GM18526 (cell line): ENCODE data around the gene SCYGR2.

ENCODE experiments used
- POLR2A ChIP-seq: IDR thresholded peaks from 3 replicates; pipeline ENCODE4 v1.6.1; 2011; ENCODE audit not compliant: insufficient read length; ENCODE audit errors: extremely low read depth

Gene SCYGR2

DNA sequence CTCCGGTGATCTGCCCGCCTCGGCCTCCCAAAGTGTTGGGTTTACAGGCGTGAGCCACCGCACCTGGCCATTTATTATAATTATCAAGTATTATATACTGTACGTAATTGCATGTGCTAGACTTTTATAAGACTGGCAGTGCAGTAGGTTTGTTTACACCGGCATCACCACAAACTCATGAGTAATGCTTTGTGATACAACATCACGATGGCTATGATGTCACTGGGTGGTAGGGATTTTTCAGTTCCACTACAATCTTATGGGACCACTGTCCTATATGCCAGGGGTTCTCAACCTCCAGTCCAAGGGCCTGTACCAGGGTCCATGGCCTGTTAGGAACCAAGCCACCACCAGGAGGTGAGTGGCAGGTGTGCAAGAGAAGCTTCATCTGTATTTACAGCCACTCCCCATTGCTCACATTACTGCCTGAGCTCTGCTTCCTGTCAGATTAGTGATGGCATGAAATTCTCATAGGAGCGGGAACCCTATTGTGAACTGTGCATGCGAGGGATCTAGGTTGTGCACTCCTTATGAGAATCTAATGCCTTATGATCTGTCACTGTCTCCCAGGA lies 28.0 kb downstream of the SCYGR2 start:
- TF ChIP-seq POLR2A: no peak

DNA sequence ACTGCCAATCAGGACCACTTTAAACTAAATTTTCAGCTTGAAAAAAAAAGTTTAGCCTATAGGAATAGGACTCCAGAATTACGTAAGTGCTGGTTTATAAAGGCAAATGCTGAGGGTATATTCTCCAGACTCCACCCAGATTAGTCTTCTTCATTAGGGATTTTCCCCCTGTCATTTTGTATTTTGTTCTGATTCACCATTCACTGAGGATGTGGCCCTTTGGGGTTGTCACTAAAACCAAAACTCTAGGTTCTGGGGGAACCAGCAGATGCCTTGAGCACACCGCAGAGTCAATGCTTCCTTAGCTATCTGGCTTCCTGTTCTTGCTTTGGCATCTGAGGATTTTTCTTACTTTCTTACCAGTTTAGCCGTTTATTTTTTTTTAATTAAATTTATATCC lies 29.1 kb downstream of the SCYGR2 start:
- TF ChIP-seq POLR2A: no peak

DNA sequence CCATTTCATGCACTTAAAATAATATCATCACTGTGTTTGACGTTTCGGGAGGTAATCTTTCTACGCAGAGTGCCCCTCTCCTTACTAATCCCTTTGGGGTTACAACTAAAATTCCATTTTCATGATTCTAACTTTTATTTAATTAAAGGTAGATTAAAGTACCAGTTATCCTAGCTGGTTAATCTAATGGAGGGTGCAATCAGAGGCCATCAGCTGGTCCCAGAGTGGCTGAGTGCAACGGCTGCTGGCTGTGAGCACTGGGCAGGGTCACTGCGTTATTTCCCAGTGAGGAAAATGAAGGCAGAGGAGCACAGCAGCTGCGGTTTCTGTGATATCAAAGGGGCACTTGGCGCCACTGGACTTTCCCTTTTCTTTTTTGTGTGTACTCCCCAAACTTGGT lies 30.7 kb downstream of the SCYGR2 start:
- TF ChIP-seq POLR2A: no peak

DNA sequence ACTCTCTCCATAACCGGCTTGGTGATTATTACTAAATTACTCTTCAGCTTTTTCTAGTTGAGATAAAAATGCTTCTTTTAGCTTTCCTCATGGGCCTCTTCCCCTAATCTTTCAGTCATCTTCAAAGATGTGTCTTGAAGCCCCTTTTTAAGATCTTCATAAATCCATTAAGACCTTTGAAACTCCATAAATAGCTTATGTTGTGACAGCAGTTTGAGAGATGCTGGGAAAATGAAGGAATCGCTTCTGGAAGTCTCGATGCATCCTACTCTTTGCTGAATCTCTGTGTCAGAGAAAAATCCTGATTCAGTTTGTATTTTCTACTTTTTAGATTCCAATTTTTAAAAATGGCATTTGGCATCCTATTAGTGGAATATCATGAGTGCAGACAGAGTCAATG lies 31.6 kb downstream of the SCYGR2 start:
- no peak for TF ChIP-seq POLR2A

DNA sequence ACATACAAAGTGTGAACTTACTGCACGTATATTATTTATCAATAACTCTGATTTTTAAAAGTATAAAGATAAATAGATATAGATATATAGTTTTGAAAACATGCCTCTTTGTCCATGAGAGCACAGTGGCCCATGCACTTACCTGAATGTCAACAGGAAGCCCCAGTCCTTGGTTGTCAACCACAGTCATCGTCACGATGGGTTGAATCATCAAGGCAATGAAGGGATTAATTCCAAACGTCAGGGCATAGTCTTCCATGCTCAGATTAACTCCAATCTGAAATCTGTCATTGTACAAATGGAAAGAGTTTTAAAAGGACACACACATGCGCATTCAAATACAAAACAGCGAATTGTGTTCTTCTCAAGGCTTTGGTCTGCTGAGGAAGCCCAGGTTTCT lies 34.1 kb downstream of the SCYGR2 start:
- no peak for TF ChIP-seq POLR2A

DNA sequence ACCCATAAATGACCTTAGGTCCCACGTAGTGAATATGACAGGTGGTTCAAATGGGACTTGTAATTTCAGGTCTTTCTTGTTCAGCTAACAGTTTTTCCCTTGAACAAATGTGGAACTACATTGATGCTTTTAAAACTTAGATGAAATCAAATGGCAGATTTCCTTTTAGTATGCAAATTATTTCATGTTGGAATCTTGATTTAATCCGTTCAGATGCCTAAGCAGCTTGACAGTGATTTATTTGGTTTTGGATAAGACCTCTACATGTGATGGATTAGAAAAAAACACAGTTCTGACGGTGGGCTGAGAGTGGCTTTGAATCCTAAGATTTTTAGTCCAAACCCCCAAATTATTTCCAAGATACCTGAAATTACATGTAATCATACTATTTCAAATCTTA lies 35.5 kb downstream of the SCYGR2 start:
- TF ChIP-seq POLR2A: no peak

DNA sequence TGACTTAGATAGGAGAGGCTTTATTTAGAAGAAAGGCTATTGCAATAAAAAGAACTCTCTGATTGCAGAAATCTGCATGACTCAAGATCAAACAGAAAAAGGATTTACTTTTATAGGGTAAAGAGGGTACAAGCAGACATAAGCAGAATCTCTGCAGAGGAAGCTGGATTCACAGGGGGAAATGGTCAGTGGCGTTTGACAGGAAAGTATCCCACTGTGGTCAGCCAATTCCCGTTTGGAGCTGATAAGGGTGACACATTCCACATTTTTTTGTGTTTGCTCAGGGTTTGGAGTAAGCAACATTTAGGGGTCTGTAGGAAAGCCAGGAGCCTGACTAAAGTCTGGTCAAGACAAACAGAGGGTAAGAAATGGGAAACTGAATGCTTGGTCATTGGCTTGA lies 44.0 kb downstream of the SCYGR2 start:
- no peak for TF ChIP-seq POLR2A

DNA sequence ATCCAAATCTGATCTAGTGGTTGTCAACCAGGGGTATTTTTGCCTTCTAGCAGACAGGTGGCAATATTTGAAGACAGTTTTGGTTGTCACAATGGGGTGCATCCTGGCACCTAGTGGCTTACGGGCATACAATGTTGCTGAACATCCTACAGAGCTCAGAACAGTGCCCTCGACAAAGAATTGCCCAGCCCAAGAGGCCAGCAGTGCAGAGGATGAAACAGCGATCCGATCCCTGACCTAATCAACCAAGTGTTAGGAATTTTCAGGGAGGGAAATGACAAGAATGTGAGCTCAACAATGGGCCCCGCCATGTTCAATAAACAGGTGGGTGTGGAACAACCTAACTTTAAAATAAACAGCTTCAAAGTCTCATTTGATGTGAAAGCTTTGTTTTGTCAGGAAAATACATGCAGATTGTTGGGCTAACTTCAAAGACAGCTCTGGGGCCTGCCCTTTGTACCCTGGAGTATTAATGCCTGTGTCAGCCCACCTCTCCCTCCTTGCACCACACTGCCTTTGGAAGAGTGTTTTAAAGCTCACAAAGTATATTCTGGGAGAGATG lies 45.4 kb downstream of the SCYGR2 start:
- no peak for TF ChIP-seq POLR2A
